ENCODE data around the gene LIAS.

GRCh38 chr4:39518484-39518883 is 59.6 kb downstream of the LIAS start:
- TF ChIP-seq CTCF (IDR thresholded peaks at IDR 0.05) (no peak), ZNF671 (CRISPR knock-in tag; IDR thresholded peaks at IDR 0.05) (no peak), ZMAT4 (CRISPR knock-in tag; IDR thresholded peaks at IDR 0.05) (no peak), JUN (CRISPR knock-in tag; IDR thresholded peaks at IDR 0.05) (no peak), ZBTB21 (CRISPR knock-in tag; IDR thresholded peaks at IDR 0.05; ENCODE audit: borderline replicate concordance) (no peak), ZNF232 (CRISPR knock-in tag; IDR thresholded peaks at IDR 0.05) (no peak), USF1 (CRISPR knock-in tag; IDR thresholded peaks at IDR 0.05) (no peak), ARID4B (CRISPR knock-in tag; IDR thresholded peaks at IDR 0.05; ENCODE audit: borderline replicate concordance) (no peak), GTF2I (CRISPR knock-in tag; conservative IDR thresholded peaks at IDR 0.05) (no peak), ZNF512 (CRISPR knock-in tag; IDR thresholded peaks at IDR 0.05; ENCODE audit: borderline replicate concordance) (no peak)
